B cell (primary cell): Measurements from ENCODE around the gene CHST8.

Experiments used
- CTCF ChIP-seq: fragments of 200-600 bp; IDR thresholded peaks from one replicate; pipeline ENCODE4 v1.8.0; 2022; ENCODE audit warnings: antibody characterized with exemption, mild to moderate bottlenecking
- EZH2 ChIP-seq: IDR thresholded peaks from 2 replicates; pipeline ENCODE4 v1.6.1; 2012; ENCODE audit warnings: borderline replicate concordance, low read depth, mild to moderate bottlenecking, moderate library complexity, low read length; ENCODE audit not compliant: insufficient read depth, poor library complexity, severe bottlenecking

- TF ChIP-seq CTCF (no peak), EZH2 (no peak)
Measured at GRCh38 chr19:33773704-33774624, 152.2 kb downstream of the CHST8 start.
